ENCODE data around the gene PPFIBP1.

The PPFIBP1 gene

DNA sequence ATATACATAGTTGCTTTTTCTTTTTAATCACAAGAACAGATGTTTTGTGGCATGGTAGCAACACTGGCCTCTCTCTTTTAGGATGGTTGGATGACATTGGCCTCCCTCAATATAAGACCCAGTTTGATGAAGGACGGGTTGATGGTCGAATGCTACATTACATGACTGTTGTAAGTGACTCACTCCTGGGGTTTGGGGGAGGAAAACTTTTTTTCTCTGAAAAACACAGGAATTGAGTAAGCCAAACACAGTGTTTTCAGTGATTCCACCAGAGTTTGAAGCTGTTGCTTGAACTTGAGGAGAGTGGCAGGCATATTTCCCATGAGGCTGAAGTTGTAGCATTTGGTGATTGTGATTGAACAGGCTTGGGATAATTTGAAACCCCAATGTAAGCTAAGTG lies 158.5 kb downstream of the PPFIBP1 start:
- Histone ChIP-seq H3K9me3 (ENCODE audit: low read depth, low read length) (no peaks in the 10 kb centered on the region), H3K36me3 (ENCODE audit: insufficient read depth, low read length) (peaks cover 13% of the 10 kb centered on the region; the same call in 1 of the 2 replicates), H3K4me3 (no peak overlapping the region), H3K27ac (no peak overlapping the region), H3K9ac (ENCODE audit: insufficient read length) (no peak overlapping the region)
- no peak for DNase-seq (ENCODE audit: low read depth, low spot score)
- TF ChIP-seq POLR2AphosphoS5 (IDR thresholded peaks at IDR 0.05; ENCODE audit: borderline replicate concordance, low read depth, low read length) (no peak), EZH2 (IDR thresholded peaks at IDR 0.05) (no peak), FOXP2 (optimal IDR thresholded peaks at IDR 0.05; ENCODE audit: control extremely low read depth, extremely low read length, insufficient read depth) (no peak)

DNA sequence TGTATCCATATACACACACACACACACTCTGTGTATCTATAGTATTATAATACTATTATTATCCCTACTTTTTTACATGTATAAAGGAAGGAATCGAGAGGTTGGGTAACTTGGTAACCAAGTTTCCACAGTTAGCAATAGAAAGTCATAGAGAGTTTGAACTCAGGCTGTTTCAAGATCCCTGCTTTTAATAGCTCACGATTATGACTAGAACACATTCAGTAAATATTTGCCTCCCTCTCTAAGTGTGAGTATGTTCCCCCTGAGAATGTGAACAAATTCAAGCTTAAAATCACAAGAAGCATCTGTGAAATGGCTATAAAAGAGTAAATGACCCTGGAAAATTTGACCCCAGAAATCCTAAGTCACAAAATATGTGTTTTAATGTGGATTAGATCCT lies 161.3 kb downstream of the PPFIBP1 start:
- Histone ChIP-seq H3K9ac (ENCODE audit: insufficient read length) (no peak overlapping the region), H3K36me3 (ENCODE audit: insufficient read depth, low read length) (peaks cover 9% of the 10 kb centered on the region; the same call in 1 of the 2 replicates), H3K9me3 (ENCODE audit: low read depth, low read length) (no peaks in the 10 kb centered on the region), H3K4me3 (no peak overlapping the region), H3K27ac (no peak overlapping the region)
- no peak for DNase-seq (ENCODE audit: low read depth, low spot score)
- TF ChIP-seq FOXP2 (optimal IDR thresholded peaks at IDR 0.05; ENCODE audit: control extremely low read depth, extremely low read length, insufficient read depth) (no peak), EZH2 (IDR thresholded peaks at IDR 0.05) (no peak), POLR2AphosphoS5 (IDR thresholded peaks at IDR 0.05; ENCODE audit: borderline replicate concordance, low read depth, low read length) (no peak)

DNA sequence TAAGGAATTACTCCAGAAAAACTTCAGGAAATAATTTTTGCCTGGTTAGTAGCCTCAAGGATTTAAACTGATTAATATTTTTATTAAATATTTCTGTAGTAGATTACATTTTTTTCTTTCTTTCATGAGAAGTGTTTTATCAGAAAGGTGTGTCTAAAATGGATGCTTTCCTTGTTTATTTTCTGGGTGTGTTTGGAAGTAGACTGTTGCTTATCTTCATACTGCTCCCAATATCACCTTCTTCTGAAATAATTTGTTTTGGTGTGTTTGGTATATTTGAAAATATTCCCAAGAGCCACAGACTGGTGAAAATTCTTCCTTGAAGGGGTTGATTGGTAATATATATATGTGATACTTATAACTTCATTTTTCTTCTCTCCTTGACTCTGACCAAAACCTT lies 162.1 kb downstream of the PPFIBP1 start:
- Histone ChIP-seq H3K9me3 (ENCODE audit: low read depth, low read length) (no peaks in the 10 kb centered on the region), H3K27ac (no peak overlapping the region), H3K36me3 (ENCODE audit: insufficient read depth, low read length) (peaks cover 9% of the 10 kb centered on the region; the same call in 1 of the 2 replicates), H3K9ac (ENCODE audit: insufficient read length) (no peak overlapping the region), H3K4me3 (no peak overlapping the region)
- TF ChIP-seq EZH2 (IDR thresholded peaks at IDR 0.05) = no peak
- no peak for TF ChIP-seq FOXP2 (optimal IDR thresholded peaks at IDR 0.05; ENCODE audit: control extremely low read depth, extremely low read length, insufficient read depth)
- TF ChIP-seq POLR2AphosphoS5 (IDR thresholded peaks at IDR 0.05; ENCODE audit: borderline replicate concordance, low read depth, low read length) = no peak
- DNase-seq (ENCODE audit: low read depth, low spot score) = no peak

DNA sequence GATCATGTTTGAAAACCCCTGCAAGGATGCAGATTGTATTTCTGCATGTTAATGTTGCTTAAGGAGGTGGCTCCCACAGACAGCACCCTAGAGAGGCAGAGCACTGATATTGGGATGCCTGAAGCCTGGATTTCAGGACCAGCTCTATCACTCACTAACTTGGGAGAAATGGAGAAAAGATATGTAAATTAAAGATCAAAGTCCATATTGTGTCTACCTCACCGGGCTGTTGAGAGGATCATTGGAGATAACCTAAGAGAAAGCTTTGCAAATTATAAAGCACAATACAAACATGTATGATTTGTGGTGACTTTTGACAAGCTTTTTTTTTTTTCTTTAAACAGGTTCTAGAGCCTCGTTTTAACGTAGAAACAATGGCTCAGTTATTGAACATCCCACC lies 164.7 kb downstream of the PPFIBP1 start:
- Histone ChIP-seq H3K27ac (no peak overlapping the region), H3K36me3 (ENCODE audit: insufficient read depth, low read length) (peaks cover 10% of the 10 kb centered on the region), H3K9ac (ENCODE audit: insufficient read length) (no peak overlapping the region), H3K9me3 (ENCODE audit: low read depth, low read length) (no peaks in the 10 kb centered on the region), H3K4me3 (no peak overlapping the region)
- no peak for DNase-seq (ENCODE audit: low read depth, low spot score)
- no peak for TF ChIP-seq FOXP2 (optimal IDR thresholded peaks at IDR 0.05; ENCODE audit: control extremely low read depth, extremely low read length, insufficient read depth)
- TF ChIP-seq POLR2AphosphoS5 (IDR thresholded peaks at IDR 0.05; ENCODE audit: borderline replicate concordance, low read depth, low read length) = no peak
- no peak for TF ChIP-seq EZH2 (IDR thresholded peaks at IDR 0.05)

DNA sequence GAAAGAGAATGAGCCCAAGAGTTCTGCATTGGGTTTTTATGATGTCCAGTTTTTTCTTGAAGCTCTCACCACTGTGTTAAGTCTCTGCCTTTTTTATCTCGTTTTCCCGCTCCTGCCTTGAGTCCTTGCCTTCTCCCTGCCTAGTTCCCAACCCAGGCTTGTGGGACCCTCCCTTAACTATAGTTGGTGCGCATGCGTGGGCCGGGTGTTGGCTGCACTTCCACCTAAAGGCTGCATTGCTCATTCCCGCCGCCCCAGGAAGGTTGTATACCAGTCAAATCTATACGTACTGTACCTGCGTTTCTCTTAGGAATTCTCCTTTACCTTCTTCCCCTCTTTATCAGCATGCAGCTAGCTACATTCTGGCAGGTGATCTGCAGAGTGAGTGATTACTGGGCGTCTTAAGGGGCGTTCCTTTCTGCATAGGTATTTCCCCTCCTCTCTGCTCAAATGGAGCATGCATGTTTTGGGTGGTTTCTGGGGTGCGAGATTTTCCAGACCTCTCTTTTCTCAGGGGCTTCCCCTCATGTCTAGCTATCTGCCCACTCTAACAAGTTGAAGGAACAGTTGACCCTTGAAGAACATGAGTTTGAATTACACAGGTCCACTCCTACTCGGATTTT lies 165.7 kb downstream of the PPFIBP1 start:
- Histone ChIP-seq H3K27ac (no peak overlapping the region), H3K4me3 (no peak overlapping the region), H3K9me3 (ENCODE audit: low read depth, low read length) (no peaks in the 10 kb centered on the region), H3K36me3 (ENCODE audit: insufficient read depth, low read length) (peaks cover 10% of the 10 kb centered on the region), H3K9ac (ENCODE audit: insufficient read length) (no peak overlapping the region)
- DNase-seq (ENCODE audit: low read depth, low spot score) = no peak
- TF ChIP-seq EZH2 (IDR thresholded peaks at IDR 0.05) = no peak

DNA sequence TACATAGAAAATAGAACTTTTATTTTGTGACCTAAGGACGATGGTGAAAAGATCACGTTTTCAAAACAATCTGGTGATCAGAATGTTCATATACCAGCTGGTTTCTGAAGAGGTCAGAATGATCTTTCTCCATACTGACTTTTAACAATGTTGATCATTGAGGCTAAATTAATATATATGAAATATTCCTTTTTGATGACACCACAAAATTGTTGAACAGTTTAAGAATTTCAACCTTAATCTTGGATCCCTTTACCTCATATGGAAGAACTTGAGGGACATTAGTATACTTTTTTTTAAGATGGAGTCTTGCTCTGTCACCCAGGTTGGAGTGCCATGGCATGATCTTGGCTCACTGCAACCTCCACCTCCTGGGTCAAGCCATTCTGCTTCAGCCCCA lies 169.4 kb downstream of the PPFIBP1 start:
- no peak overlapping the region for H3K27ac ChIP-seq
- TF ChIP-seq FOXP2 (optimal IDR thresholded peaks at IDR 0.05; ENCODE audit: control extremely low read depth, extremely low read length, insufficient read depth) (no peak), EZH2 (IDR thresholded peaks at IDR 0.05) (no peak), POLR2AphosphoS5 (IDR thresholded peaks at IDR 0.05; ENCODE audit: borderline replicate concordance, low read depth, low read length) (no peak)
- H3K36me3 ChIP-seq (ENCODE audit: insufficient read depth, low read length) = peaks cover 14% of the 10 kb centered on the region
- no peak overlapping the region for H3K9ac ChIP-seq (ENCODE audit: insufficient read length)
- H3K9me3 ChIP-seq (ENCODE audit: low read depth, low read length) = no peaks in the 10 kb centered on the region
- DNase-seq (ENCODE audit: low read depth, low spot score) = no peak
- no peak overlapping the region for H3K4me3 ChIP-seq

DNA sequence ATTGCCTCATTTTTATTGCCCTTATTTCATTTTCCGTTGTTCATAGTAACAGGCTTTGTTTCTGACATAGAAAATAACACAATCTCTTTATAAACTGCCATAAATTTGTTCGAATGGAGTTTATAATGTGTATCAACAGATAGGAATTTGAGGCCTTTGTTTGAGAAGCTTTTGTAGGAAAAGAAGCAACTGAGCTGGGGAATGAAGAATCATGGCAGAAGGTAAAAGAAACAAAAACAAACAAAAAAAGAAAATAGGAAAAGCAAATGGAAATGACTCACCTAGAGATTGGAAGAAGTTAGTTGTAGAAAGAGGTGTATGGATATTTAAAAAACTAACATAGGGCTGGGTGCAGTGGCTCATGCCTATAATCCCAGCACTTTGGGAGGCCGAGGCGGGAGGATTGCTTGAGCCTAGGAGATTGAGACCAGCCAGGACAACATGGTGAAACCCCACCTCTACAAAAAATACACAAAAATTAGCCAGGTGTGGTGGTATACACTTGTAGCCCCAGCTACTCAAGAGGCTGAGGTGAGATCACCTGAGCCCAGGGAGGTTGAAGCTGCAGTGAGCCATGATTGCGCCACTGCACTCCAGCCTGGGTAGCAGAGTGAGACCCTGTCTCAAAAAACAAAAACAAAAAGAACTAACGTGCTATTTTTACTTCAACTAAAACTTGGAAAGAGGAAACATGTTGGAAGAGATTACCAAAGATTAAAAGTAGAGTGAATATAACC lies 171.7 kb downstream of the PPFIBP1 start:
- Histone ChIP-seq H3K36me3 (ENCODE audit: insufficient read depth, low read length) (peaks cover 14% of the 10 kb centered on the region), H3K27ac (no peak overlapping the region), H3K9ac (ENCODE audit: insufficient read length) (no peak overlapping the region), H3K9me3 (ENCODE audit: low read depth, low read length) (no peaks in the 10 kb centered on the region), H3K4me3 (no peak overlapping the region)
- no peak for DNase-seq (ENCODE audit: low read depth, low spot score)
- no peak for TF ChIP-seq POLR2AphosphoS5 (IDR thresholded peaks at IDR 0.05; ENCODE audit: borderline replicate concordance, low read depth, low read length)
- TF ChIP-seq FOXP2 (optimal IDR thresholded peaks at IDR 0.05; ENCODE audit: control extremely low read depth, extremely low read length, insufficient read depth) = no peak
- TF ChIP-seq EZH2 (IDR thresholded peaks at IDR 0.05) = no peak

DNA sequence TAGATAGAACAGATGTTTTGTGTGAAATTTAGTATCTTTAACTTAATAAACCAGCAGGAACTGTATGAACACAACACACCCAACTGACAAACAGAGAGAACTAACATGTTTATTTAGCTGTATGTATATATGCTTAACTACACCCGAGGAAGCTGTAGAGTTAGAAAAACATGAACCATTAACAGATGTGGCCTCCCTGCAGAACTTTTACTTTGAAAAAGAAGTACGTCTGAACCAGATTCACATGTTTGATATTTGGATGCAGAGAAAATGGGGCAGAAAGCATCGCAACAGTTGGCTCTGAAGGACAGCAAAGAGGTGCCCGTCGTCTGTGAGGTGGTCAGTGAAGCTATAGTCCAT lies 172.3 kb downstream of the PPFIBP1 start, which contains the start of gene REP15:
Gene REP15 (plus strand): TSS at position 155 of the 360 bp plus-strand sequence. CDS start 116 bp downstream, at position 271.
- Histone ChIP-seq H3K27ac (no peak within 1 kb of the TSS), H3K9ac (ENCODE audit: insufficient read length) (no peak within 1 kb of the TSS), H3K36me3 (ENCODE audit: insufficient read depth, low read length) (peaks cover 14% of the 10 kb centered on the region), H3K9me3 (ENCODE audit: low read depth, low read length) (no peaks in the 10 kb centered on the region), H3K4me3 (no peak within 1 kb of the TSS)
- no peak for TF ChIP-seq POLR2AphosphoS5 (IDR thresholded peaks at IDR 0.05; ENCODE audit: borderline replicate concordance, low read depth, low read length)
- no peak for TF ChIP-seq FOXP2 (optimal IDR thresholded peaks at IDR 0.05; ENCODE audit: control extremely low read depth, extremely low read length, insufficient read depth)
- TF ChIP-seq EZH2 (IDR thresholded peaks at IDR 0.05) = no peak
- no peak for DNase-seq (ENCODE audit: low read depth, low spot score)

All from SK-N-MC (cell line).